ENCODE measurements around the gene HARS1. TPM values are rescaled to one million over a fixed set of nuclear protein-coding genes. Genes with fewer than 3 reads are reported as not detected.

The HARS1 gene
- total and polyA plus RNA-seq, 10 of the 15 experiments (the other 5 are each of a cell fraction or from before 2014, with no cell fraction given) = 12.0 to 93.8 (median 76.9) TPM

- TF ChIP-seq STAT1 (conservative IDR thresholded peaks at IDR 0.05) = 0 out of 2 replicates have a peak, but pooled peaks have one; percentile 19
- no peak for TF ChIP-seq HDAC2 (IDR thresholded peaks at IDR 0.05)
- TF ChIP-seq BMI1 (IDR thresholded peaks at IDR 0.05; ENCODE audit: borderline replicate concordance) = no peak
- no peak for TF ChIP-seq BCLAF1 (IDR thresholded peaks at IDR 0.05)
- no peak for TF ChIP-seq CEBPB (IDR thresholded peaks at IDR 0.05; ENCODE audit: borderline replicate concordance in 1 of 2, low read depth in 2 of 2, low read length in 2 of 2)
- no peak for TF ChIP-seq PAX8 (IDR thresholded peaks at IDR 0.05)
- TF ChIP-seq RELA (IDR thresholded peaks at IDR 0.05; ENCODE audit: borderline replicate concordance, partially characterized antibody) = no peak
- 0 out of 2 replicates have a peak, but pooled peaks have one; percentile 33 for TF ChIP-seq ZNF687 (IDR thresholded peaks at IDR 0.05)
- no peak for TF ChIP-seq ZNF384 (IDR thresholded peaks at IDR 0.05; ENCODE audit: borderline replicate concordance, low read depth, low read length)
- TF ChIP-seq ZNF24 (IDR thresholded peaks at IDR 0.05) = no peak
- TF ChIP-seq HDGF (IDR thresholded peaks at IDR 0.05) = no peak; the same call in 1 of the 2 replicates
- TF ChIP-seq MTA2 (IDR thresholded peaks at IDR 0.05; ENCODE audit: low read depth) = peak; percentile 35; the same call in 1 of the 2 replicates
- TF ChIP-seq SP1 (IDR thresholded peaks at IDR 0.05; ENCODE audit: low read depth, low read length) = peak; percentile 5
- TF ChIP-seq MYC (IDR thresholded peaks at IDR 0.05; ENCODE audit: insufficient read depth, insufficient read length, insufficient replicate concordance, low read length, severe bottlenecking) = peak; percentile 73
- TF ChIP-seq SPI1 (IDR thresholded peaks at IDR 0.05; ENCODE audit: borderline replicate concordance, insufficient read depth, low read depth, low read length) = peak; percentile 14; the same call in 1 of the 2 replicates
- TF ChIP-seq RELB (IDR thresholded peaks at IDR 0.05; ENCODE audit: low read depth) = peak; percentile 82
- TF ChIP-seq ZBED1 (IDR thresholded peaks at IDR 0.05; ENCODE audit: borderline replicate concordance) = peak; percentile 18; the same call in 1 of the 2 replicates
- TF ChIP-seq NFYA (IDR thresholded peaks at IDR 0.05; ENCODE audit: borderline replicate concordance, low read depth, low read length) = no peak
- peak; percentile 51; the same call in 1 of the 2 replicates for TF ChIP-seq DPF2 (IDR thresholded peaks at IDR 0.05)
- no peak for TF ChIP-seq BRCA1 (IDR thresholded peaks at IDR 0.05; ENCODE audit: low read depth, low read length)
- TF ChIP-seq CHD4 (IDR thresholded peaks at IDR 0.05) = no peak
- TF ChIP-seq TCF12 (IDR thresholded peaks at IDR 0.05; ENCODE audit: low read depth, low read length) = no peak
Measured at GRCh38 chr5:140690941-140691924, at the start of gene HARS1, which contains the start of gene HARS2 (continued).

Measured in GM12878 (cell line).